Vagina (tissue), 2 donors: ENCODE results near the gene GAB2.

ENCODE experiments used
- CTCF ChIP-seq, 3 experiments: fragments of 450-650 bp in 2 of 3; fragments of 200-600 bp in 1 of 3; sonication (generic) in 1 of 3; IDR thresholded peaks; one replicate each; pipeline ENCODE4 v1.5.1; 2017 to 2019; ENCODE audit warnings: antibody characterized with exemption in 3 of 3, mild to moderate bottlenecking in 2 of 3, moderate library complexity in 2 of 3
- POLR2AphosphoS5 ChIP-seq, 2 donors: sonication (generic); formaldehyde crosslinking; IDR thresholded peaks; one replicate each; pipeline ENCODE4 v1.9.0; 2017; ENCODE audit warnings: antibody characterized with exemption in 2 of 2, mild to moderate bottlenecking in 2 of 2, low read depth in 1 of 2; ENCODE audit not compliant: insufficient read depth in 1 of 2

GRCh38 chr11:78332174-78332866 is 85.3 kb downstream of the GAB2 start:
- no peak for TF ChIP-seq CTCF (IDR thresholded peaks at IDR 0.05)
- TF ChIP-seq POLR2AphosphoS5 (IDR thresholded peaks at IDR 0.05; ENCODE audit: insufficient read depth in 1 of 2, low read depth in 1 of 2): no peak
